Endothelial cell of umbilical vein (primary cell): ENCODE data around the gene RARRES1. TPM values are rescaled to one million over a fixed set of nuclear protein-coding genes. Genes with fewer than 3 reads are reported as not detected.

Experiments
- BruUV-seq: library from RNA; stranded (reverse); fragments of 400-500 nt; replicated peaks from 2 replicates; lab custom pipeline; 2021; lab: Mats Ljungman, UMichigan
- CTCF ChIA-PET: fragments of 300-600, 350-600 bp; sonication (Branson Sonifier 250); formaldehyde crosslinking; loops from one replicate; lab custom pipeline; 2021; ENCODE audit warnings: antibody characterized with exemption, inconsistent platforms; lab: Charles Lee
- POLR2A ChIA-PET: fragments of 300-600, 350-600 bp; sonication (Branson Sonifier 250); formaldehyde crosslinking; loops from one replicate; lab custom pipeline; 2021; ENCODE audit warnings: antibody characterized with exemption, inconsistent platforms; lab: Charles Lee
- DNase-seq: peaks from one replicate; pipeline ENCODE4 v3.0.0-alpha.2; 2011; ENCODE audit warnings: low read depth, low spot score
- FAIRE-seq: peaks from 2 replicates; lab custom pipeline; 2011; peaks lifted over from hg19 to GRCh38; lab: Jason Lieb, UNC
- H2AFZ ChIP-seq: 2 replicates; pipeline ENCODE4 v1.6.0; 2012; ENCODE audit warnings: low read depth, low read length, control low read depth, inconsistent platforms
- H3K27ac ChIP-seq: 2 replicates; pipeline ENCODE4 v1.5.1; 2011; ENCODE audit warnings: low read depth, mild to moderate bottlenecking, control low read depth, low read length, moderate library complexity; ENCODE audit not compliant: insufficient read depth
- H3K27me3 ChIP-seq, 2 experiments: 2 replicates each; pipeline versions ENCODE4 v1.6.0 to v1.6.1; 2011; ENCODE audit warnings: low read length in 2 of 2, mixed read lengths in 1 of 2; ENCODE audit not compliant: control insufficient read depth in 2 of 2, insufficient read depth in 2 of 2
- H3K36me3 ChIP-seq, 2 experiments: 2 replicates in 1 of 2; 3 replicates in 1 of 2; pipeline ENCODE4 v1.5.1; 2011; ENCODE audit warnings: low read length in 2 of 2, mild to moderate bottlenecking in 1 of 2, moderate library complexity in 1 of 2; ENCODE audit not compliant: control insufficient read depth in 2 of 2, insufficient read depth in 2 of 2; ENCODE audit errors: extremely low read depth in 1 of 2
- H3K4me1 ChIP-seq: 3 replicates; pipeline ENCODE4 v1.5.1; 2011; ENCODE audit warnings: mild to moderate bottlenecking, low read length; ENCODE audit not compliant: control insufficient read depth, insufficient read depth; ENCODE audit errors: extremely low read depth
- H3K4me2 ChIP-seq: 2 replicates; pipeline ENCODE4 v1.6.1; 2011; ENCODE audit warnings: low read length, control low read depth, mixed read lengths; ENCODE audit not compliant: insufficient read depth
- H3K4me3 ChIP-seq, 3 experiments: fragments of 200-600 bp in 1 of 3; sonication (generic), shearing (Covaris generic) in 1 of 3; replicated peaks in 1 of 3; 2 replicates each; pipeline ENCODE4 v1.5.1; 2011 to 2016; ENCODE audit warnings: control low read depth in 3 of 3, low read length in 3 of 3, mild to moderate bottlenecking in 2 of 3, inconsistent platforms in 1 of 3, low read depth in 1 of 3, moderate library complexity in 1 of 3; ENCODE audit not compliant: insufficient read depth in 1 of 3
- H3K79me2 ChIP-seq: 2 replicates; pipeline ENCODE4 v1.6.0; 2012; ENCODE audit warnings: low read length, inconsistent platforms; ENCODE audit not compliant: control insufficient read depth, insufficient read depth
- H3K9ac ChIP-seq: replicated peaks from 2 replicates; pipeline ENCODE3; 2011; ENCODE audit warnings: low read length, control low read depth; ENCODE audit not compliant: insufficient read depth; ENCODE audit errors: extremely low read depth
- H3K9me1 ChIP-seq: replicated peaks from 3 replicates; pipeline ENCODE4 v1.6.0; 2011; ENCODE audit warnings: mild to moderate bottlenecking, low read length; ENCODE audit not compliant: control insufficient read depth, insufficient read depth; ENCODE audit errors: extremely low read depth
- H3K9me3 ChIP-seq: replicated peaks from 2 replicates; pipeline ENCODE4 v1.5.1; 2012; ENCODE audit warnings: low read length, inconsistent platforms; ENCODE audit not compliant: control insufficient read depth, insufficient read depth
- H4K20me1 ChIP-seq: replicated peaks from 2 replicates; pipeline ENCODE3; 2011; ENCODE audit warnings: mild to moderate bottlenecking, low read length; ENCODE audit not compliant: control insufficient read depth, insufficient read depth; ENCODE audit errors: extremely low read depth
- CTCF ChIP-seq, 2 donors: IDR thresholded peaks; 1 replicate in 1 of 2; 2 replicates in 1 of 2; pipeline ENCODE4 v1.5.1; 2011; ENCODE audit warnings: low read length in 2 of 2, mild to moderate bottlenecking in 2 of 2, moderate library complexity in 2 of 2, control low read depth in 1 of 2, inconsistent platforms in 1 of 2, low read depth in 1 of 2; ENCODE audit not compliant: insufficient read depth in 1 of 2; ENCODE audit errors: extremely low read depth in 1 of 2
- EZH2 ChIP-seq: IDR thresholded peaks from 2 replicates; pipeline ENCODE4 v1.6.1; 2012; ENCODE audit warnings: borderline replicate concordance, low read depth, mild to moderate bottlenecking, moderate library complexity, low read length, inconsistent platforms; ENCODE audit not compliant: severe bottlenecking
- FOS ChIP-seq: IDR thresholded peaks from 2 replicates; pipeline ENCODE4 v1.6.1; 2011; ENCODE audit warnings: mild to moderate bottlenecking, low read length, moderate library complexity, borderline replicate concordance; ENCODE audit not compliant: insufficient read depth
- GATA2 ChIP-seq: IDR thresholded peaks from 2 replicates; pipeline ENCODE4 v1.7.0; 2011; ENCODE audit warnings: low read depth, mild to moderate bottlenecking, moderate library complexity, mixed read lengths, low read length; ENCODE audit not compliant: insufficient read length, insufficient read depth
- JUN ChIP-seq: IDR thresholded peaks from 2 replicates; pipeline ENCODE4 v1.6.1; 2011; ENCODE audit warnings: borderline replicate concordance, low read depth; ENCODE audit not compliant: insufficient read length, insufficient read depth
- MAX ChIP-seq: IDR thresholded peaks from 2 replicates; pipeline ENCODE4 v1.6.1; 2011; ENCODE audit not compliant: insufficient read depth, insufficient read length
- MYC ChIP-seq: IDR thresholded peaks from one replicate; pipeline ENCODE4 v1.6.1; 2011; ENCODE audit warnings: mild to moderate bottlenecking, low read depth, low read length
- POLR2A ChIP-seq: IDR thresholded peaks from 2 replicates; pipeline ENCODE4 v1.6.1; 2012; ENCODE audit warnings: low read depth, mild to moderate bottlenecking, control low read depth, low read length
- POLR2AphosphoS5 ChIP-seq: IDR thresholded peaks from 2 replicates; pipeline ENCODE4 v1.6.1; 2012; ENCODE audit warnings: low read depth, mild to moderate bottlenecking, control low read depth, low read length, moderate library complexity; ENCODE audit not compliant: insufficient read depth
- dilution Hi-C: fragments of 300-500 bp; cut with MboI; formaldehyde crosslinking; loops from one replicate; pipeline ENCODE4 v1.15.0; 2019; ENCODE audit warnings: low sequenced_read_pairs; ENCODE audit not compliant: extremely low pct_ligation_motif_present
- intact Hi-C: fragments of 100-400 bp; cut with micrococcal nuclease; formaldehyde crosslinking; loops from one replicate; pipeline ENCODE4 v1.10.0; 2022
- polyA plus RNA-seq, 4 experiments: library from polyadenylated mRNA; depleted of rRNA in 3 of 4; stranded (reverse) in 3 of 4; unstranded in 1 of 4; fragments of >200 nt; gene quantifications; 2 replicates each; pipeline versions ENCODE4 v1.2.1 to v1.2.3, GENCODE V29; 2011 to 2012; ENCODE audit warnings: missing spikeins in 1 of 4
- total RNA-seq: library from RNA; stranded (reverse); gene quantifications from 2 replicates; pipeline ENCODE4 v1.2.3, GENCODE V29; 2021

The RARRES1 gene
- total and polyA plus RNA-seq, 2 donors (not counting 3 experiments of a cell fraction or from before 2014, with no cell fraction given): 0.98 to 1.5 TPM

- no peak for FAIRE-seq
- dilution Hi-C loops (no loop called here), intact Hi-C loops (loop anchor here (1.0 to 2.0 kb wide), 5 partner anchors 13 to 119 kb away; no protein-coding TSS in a partner anchor)
- Histone ChIP-seq H3K4me2 (peak overlapping the region; percentile 87), H3K27me3 (no peaks in the 10 kb centered on the region), H3K36me3 (peaks cover 3 to 8% of the 10 kb centered on the region in 2 experiments), H3K4me1 (peaks cover 29% of the 10 kb centered on the region), H2AFZ (peak overlapping the region; percentile 67), H3K79me2 (peaks cover 24% of the 10 kb centered on the region), H3K9ac (peak overlapping the region; percentile 91), H3K27ac (peak overlapping the region; percentile 75), H3K9me3 (no peaks in the 10 kb centered on the region), H3K4me3 (peak overlapping the region; percentile 39 to 90 (median 79)), H4K20me1 (no peaks in the 10 kb centered on the region), H3K9me1 (no peaks in the 10 kb centered on the region)
- ChIA-PET CTCF (interaction anchor here (0.6 to 5.5 kb wide), 25 partner anchors 9 to 121 kb away, joined by 3 to 38 read pairs (median 4); partner anchors contain the start of gene GFM1), POLR2A (interaction anchor here (1.0 kb wide), 1 partner anchor 41 kb away, joined by 3 read pairs; no protein-coding TSS in a partner anchor)
- TF ChIP-seq FOS (no peak), POLR2AphosphoS5 (no peak), EZH2 (no peak), MAX (no peak), GATA2 (no peak), POLR2A (no peak), MYC (no peak), CTCF (IDR thresholded peaks at IDR 0.05; ENCODE audit: extremely low read depth in 1 of 2, insufficient read depth in 1 of 2, low read depth in 1 of 2, low read length in 2 of 2) (no peak), JUN (no peak)
- BruUV-seq: TSS peak; percentile 23
- peak; percentile 56 for DNase-seq
These were observed 60.4 kb downstream of the RARRES1 start for GRCh38 chr3:158671821-158672214.
